ENCODE data around the gene PPL.

Gene PPL

GRCh38 chr16:4884972-4885874 is 51.7 kb downstream of the PPL start:
- no peak for DNase-seq

DNA sequence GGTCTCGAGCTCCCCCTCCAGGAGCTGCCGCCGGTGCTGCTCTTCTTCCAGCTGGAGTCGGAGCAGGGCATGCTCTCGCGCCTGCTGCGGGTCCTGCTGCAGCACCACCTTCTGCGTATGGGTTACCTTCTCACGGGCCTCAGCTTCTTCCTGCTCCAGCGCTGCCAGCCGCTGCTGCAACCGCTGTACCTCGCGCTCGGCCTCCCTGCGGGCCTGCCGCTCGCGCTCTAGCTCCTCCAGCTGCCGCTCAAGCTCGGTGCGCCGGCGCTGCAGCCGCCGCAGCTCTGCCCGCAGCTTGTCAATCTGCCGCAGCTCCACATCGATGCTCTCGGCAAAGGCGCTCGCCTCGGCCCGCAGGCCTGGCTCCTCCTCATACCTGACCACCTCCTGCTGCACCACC is 52.7 kb downstream of the PPL start:
- no peak for DNase-seq

DNA sequence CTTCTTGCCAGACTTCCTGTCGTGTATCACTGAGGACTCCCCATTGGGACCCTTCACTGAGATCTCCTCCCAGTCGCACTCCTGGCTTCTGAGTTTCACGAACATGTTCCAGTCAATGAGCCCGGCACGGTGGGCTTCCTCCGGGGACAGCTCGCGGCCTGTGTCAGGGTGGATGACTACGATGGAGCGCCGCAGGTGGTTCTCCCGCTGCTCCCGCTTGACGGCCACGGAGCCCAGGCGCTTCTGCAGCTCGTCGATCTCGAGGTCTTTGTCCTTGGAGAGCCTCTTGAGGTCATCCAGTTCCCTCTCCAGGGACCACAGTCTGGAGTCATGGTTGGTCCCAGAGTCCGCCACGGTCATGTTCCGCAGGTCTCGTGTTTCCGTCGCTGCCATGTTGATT is 53.4 kb downstream of the PPL start:
- no peak for DNase-seq

GRCh38 chr16:4882633-4883285 is 54.2 kb downstream of the PPL start:
- no peak for DNase-seq

GRCh38 chr16:4882000-4882632 is 54.8 kb downstream of the PPL start:
- DNase-seq = no peak

- DNase-seq = no peak
Observed at GRCh38 chr16:4880006-4880580, 56.9 kb downstream of the PPL start.

DNA sequence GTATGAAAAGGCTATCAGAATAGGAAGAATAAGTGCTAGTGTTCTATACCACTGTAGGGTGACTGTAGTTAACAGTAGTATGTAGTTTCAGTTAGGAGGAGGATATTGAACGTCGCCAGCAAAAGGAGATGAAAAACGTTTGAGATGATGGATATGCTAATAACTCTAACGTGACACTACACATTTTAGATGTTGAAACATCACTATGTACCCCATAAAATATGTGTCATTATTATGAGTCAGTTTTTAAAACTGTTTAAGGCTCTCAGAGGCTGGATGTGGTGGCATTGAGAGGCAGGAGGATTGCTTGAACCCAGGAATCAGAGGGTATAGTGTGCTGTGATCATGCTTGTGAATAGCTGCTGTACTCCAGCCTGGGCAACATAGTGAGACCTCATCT is 57.9 kb downstream of the PPL start:
- DNase-seq = no peak

- DNase-seq = no peak
Observed at GRCh38 chr16:4877380-4877685, 59.6 kb downstream of the PPL start.

GRCh38 chr16:4876646-4877379 is 60.1 kb downstream of the PPL start:
- DNase-seq = no peak

DNA sequence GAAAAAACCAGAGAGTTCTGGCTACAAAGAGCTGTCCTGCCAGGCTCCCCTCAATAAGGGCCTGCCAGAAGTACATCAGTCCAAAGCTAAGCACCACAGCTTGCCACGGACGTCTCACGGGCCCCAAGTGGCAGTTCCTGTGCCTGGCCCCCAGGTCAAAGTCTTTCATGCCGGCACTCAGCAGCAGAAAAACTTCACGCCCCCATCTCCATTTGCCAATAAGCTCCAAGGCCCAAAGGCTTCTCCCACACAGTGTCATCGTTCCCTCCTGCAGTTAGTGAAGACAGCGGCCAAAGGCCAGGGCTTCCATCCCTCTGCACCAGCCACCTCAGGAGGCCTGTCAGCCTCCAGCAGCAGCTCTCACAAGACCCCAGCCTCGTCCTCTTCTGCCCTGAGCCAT is 62.3 kb downstream of the PPL start:
- no peak for DNase-seq

DNA sequence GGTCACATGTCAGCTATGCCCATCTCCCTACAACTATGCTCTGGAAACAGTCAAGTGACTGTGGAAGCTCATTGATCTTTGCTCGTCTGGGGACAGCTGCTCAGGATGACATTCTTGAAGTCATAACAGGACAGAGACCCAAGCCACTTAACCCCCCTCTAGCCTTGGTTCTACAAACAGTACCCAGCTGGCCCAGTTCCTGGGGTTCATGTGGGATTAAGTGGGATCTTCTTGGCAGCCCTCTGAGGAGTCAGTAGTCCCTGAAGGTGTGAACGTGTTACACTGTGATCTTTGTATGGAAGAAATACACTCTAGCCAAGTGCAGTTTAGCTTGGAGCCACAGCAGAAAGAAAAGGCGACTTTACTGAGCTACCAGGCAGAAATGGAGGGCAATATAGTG is 63.9 kb downstream of the PPL start:
- DNase-seq = no peak

GRCh38 chr16:4871071-4871470 is 65.9 kb downstream of the PPL start:
- DNase-seq = no peak

- DNase-seq = no peak
Observed at GRCh38 chr16:4870138-4870671, 66.7 kb downstream of the PPL start.

DNA sequence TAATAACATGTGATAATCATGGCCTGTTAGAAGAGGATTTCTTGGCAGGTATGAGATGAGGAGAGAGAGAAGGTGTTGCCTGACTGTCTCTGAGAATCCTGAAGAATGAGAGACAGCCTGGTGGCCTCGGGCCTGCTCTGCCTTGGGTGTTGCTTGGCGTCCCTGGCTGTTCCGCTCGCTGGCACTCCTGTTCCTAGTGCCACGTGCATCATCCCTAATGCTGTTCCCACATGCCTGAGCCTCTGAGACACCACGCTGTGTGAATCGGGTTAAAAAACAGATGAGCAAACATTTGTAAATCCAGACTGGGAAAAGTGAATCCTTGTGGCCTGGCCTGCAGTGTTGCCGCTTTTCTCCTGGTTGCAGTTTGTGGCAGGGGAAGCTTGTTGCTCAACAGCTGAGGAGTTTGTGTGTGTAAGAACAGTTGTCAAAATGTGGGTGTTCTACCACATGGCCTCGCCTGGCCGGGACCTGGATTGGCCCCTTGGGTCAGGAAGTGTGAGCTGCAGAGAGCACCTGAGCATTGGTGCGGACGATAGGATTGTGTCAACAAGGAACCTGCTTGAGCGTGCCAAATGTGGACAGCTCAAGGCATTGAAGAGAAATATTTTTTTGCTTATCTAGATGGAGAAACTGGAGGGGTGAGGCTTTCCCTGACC is 67.7 kb downstream of the PPL start:
- DNase-seq = no peak

DNA sequence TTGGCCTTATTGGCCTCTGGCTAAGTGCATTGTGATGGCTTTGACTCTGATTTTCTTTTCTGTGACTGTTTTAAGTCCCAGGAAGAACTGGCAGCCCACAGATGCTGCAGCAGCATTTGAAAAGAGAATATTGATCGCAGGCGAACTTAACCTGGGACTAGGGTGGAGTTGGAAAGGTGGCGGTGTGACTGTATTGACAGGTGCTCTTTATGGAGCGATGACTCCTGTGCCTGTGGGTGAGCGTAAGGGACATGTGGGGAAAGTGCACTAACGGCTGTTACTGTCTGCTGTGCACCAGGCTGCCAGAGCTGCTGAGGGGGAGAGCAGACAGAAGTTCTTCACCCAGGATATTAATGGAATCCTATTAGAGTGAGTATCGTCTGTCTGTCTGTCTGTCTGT is 68.4 kb downstream of the PPL start:
- DNase-seq = no peak

- no peak for DNase-seq
Observed at GRCh38 chr16:4868026-4868425, 68.9 kb downstream of the PPL start.

DNA sequence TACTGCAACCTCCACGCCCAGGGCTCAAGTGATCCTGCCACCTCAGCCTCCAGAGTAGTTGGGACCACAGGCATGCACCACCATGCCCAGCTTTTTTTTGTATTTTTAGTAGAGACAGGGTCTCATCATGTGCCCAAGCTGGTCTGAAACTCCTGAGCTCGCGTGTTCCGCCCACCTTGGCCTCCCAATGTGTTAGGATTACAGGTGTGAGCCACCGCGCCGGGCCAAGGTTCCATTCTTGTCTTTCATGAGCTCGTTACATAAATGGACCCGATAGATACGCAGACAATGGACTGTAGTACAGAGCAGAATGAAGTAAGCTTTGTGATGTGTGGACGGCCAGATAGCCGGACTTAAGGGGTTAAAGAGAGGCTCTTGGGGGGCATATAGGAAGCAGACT is 70.4 kb downstream of the PPL start:
- DNase-seq = no peak

GRCh38 chr16:4865231-4865860 is 71.6 kb downstream of the PPL start:
- DNase-seq = no peak

DNA sequence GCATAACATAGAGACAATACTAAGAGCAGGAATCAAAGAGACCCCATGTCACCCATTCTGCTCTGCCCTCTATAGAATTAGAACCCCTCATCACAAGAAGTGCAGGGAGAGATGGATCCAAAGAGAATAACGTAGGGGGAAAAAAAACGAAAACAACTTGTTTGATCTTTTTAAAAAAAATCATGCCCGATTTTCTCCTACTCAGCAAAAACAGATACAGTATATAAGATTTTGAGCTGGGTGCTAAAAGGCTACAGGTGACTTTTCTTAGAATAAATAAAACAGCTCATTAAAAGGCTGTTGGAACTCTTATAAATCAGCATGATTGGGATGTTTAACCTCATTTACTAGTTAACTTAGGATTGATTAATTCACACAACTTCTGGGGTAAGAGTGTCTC is 72.2 kb downstream of the PPL start:
- no peak for DNase-seq

DNA sequence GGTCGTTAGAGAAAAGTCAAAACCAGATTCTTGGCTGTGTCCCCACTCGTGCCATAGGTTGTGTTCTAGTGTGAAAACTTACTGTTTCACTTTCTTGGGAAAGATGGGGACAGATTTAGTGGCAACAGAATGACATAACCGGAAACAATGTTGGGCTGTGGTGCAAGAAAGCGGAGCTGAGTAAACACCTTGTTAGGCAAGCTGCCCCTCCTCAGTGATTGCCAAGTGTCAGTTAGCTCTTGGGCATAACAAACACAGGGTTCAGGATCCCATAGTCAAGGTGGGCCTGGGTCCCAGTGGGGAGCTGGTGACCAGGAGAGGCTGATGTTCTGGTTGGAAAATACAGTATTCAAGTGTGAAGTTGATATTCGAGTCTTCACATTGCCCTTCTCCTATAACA is 74.3 kb downstream of the PPL start:
- peak; percentile 11 for DNase-seq

DNA sequence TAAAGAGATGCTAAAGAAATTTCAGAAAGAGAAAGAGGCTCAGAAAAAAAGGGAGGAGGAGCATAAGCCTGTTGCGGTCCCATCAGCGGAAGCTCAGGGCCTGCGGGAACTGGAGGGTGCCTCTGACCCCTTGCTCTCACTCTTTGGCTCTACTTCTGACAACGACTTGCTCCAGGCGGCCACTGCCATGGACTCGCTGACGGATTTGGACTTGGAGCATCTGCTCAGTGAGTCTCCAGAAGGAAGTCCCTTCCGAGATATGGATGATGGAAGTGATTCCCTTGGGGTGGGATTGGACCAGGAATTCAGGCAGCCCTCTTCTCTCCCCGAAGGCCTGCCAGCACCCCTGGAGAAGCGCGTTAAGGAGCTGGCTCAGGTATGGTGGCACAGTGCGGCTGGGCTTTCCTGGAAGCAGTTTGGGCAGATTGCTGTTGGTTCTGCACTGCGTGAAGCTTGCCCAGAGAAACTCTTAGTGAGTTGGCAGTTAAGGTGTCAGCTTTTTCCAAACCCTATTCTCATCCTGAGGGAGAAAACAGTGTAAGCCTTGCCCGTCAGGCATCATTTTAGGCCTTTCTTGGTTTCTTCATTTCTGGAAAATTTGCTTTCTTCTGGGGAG is 76.1 kb downstream of the PPL start:
- DNase-seq = no peak

All from activated CD4-positive, alpha-beta T cell treated with anti-CD3 and anti-CD28 coated beads, Interleukin-2, Interleukin-6, amounts not matched to agents 100 ng/mL and 50 ng/mL, durations not matched to agents 16 hours and 8 hours (primary cell).